ENCODE measurements around the gene TEX13D. TPM values are rescaled to one million over a fixed set of nuclear protein-coding genes. Genes with fewer than 3 reads are reported as not detected.

TEX13D gene
- polyA plus RNA-seq, 1 experiment, result not detected

- no peak for TF ChIP-seq CTCF (IDR thresholded peaks at IDR 0.05; ENCODE audit: low read depth, low read length)
- CTCF ChIA-PET, result no interaction called here
- Histone ChIP-seq H3K27ac (ENCODE audit: low read depth, low read length) (no peak overlapping the region), H3K9me3 (ENCODE audit: control insufficient read depth, insufficient read depth, low read length) (no peaks in the 10 kb centered on the region), H3K27me3 (ENCODE audit: control insufficient read depth, insufficient read depth, low read length) (no peaks in the 10 kb centered on the region), H3K4me3 (ENCODE audit: low read depth, low read length) (no peak overlapping the region)
- POLR2A ChIA-PET, result no interaction called here
- no peak for DNase-seq (ENCODE audit: low read depth, low spot score)
These were observed 15.7 kb downstream of the TEX13D start for GRCh38 chrX:124348182-124348581.

GRCh38 chrX:124348885-124349453, 16.5 kb downstream of the TEX13D start:
- Histone ChIP-seq H3K27ac (ENCODE audit: low read depth, low read length) (no peak overlapping the region), H3K9me3 (ENCODE audit: control insufficient read depth, insufficient read depth, low read length) (no peaks in the 10 kb centered on the region), H3K27me3 (ENCODE audit: control insufficient read depth, insufficient read depth, low read length) (no peaks in the 10 kb centered on the region), H3K4me3 (ENCODE audit: low read depth, low read length) (no peak overlapping the region)
- POLR2A ChIA-PET, result no interaction called here
- CTCF ChIA-PET, result no interaction called here
- TF ChIP-seq CTCF (IDR thresholded peaks at IDR 0.05; ENCODE audit: low read depth, low read length), result no peak
- no peak for DNase-seq (ENCODE audit: low read depth, low spot score)

- ChIA-PET CTCF (no interaction called here), POLR2A (no interaction called here)
- no peak for DNase-seq (ENCODE audit: low read depth, low spot score)
- H3K27ac ChIP-seq (ENCODE audit: low read depth, low read length), result no peak overlapping the region
- H3K4me3 ChIP-seq (ENCODE audit: low read depth, low read length), result no peak overlapping the region
- no peaks in the 10 kb centered on the region for H3K9me3 ChIP-seq (ENCODE audit: control insufficient read depth, insufficient read depth, low read length)
- no peaks in the 10 kb centered on the region for H3K27me3 ChIP-seq (ENCODE audit: control insufficient read depth, insufficient read depth, low read length)
- no peak for TF ChIP-seq CTCF (IDR thresholded peaks at IDR 0.05; ENCODE audit: low read depth, low read length)
These were observed 22.2 kb downstream of the TEX13D start for GRCh38 chrX:124354648-124355047.

GRCh38 chrX:124358800-124359383, 26.4 kb downstream of the TEX13D start:
- CTCF ChIA-PET, result no interaction called here
- no peaks in the 10 kb centered on the region for H3K9me3 ChIP-seq (ENCODE audit: control insufficient read depth, insufficient read depth, low read length)
- no peak for DNase-seq (ENCODE audit: low read depth, low spot score)
- no peak for TF ChIP-seq CTCF (IDR thresholded peaks at IDR 0.05; ENCODE audit: low read depth, low read length)
- H3K4me3 ChIP-seq (ENCODE audit: low read depth, low read length), result no peak overlapping the region
- no peak overlapping the region for H3K27ac ChIP-seq (ENCODE audit: low read depth, low read length)
- POLR2A ChIA-PET, result no interaction called here
- no peaks in the 10 kb centered on the region for H3K27me3 ChIP-seq (ENCODE audit: control insufficient read depth, insufficient read depth, low read length)

GRCh38 chrX:124362072-124362471, 29.6 kb downstream of the TEX13D start:
- TF ChIP-seq CTCF (IDR thresholded peaks at IDR 0.05; ENCODE audit: low read depth, low read length), result no peak
- H3K27ac ChIP-seq (ENCODE audit: low read depth, low read length), result no peak overlapping the region
- CTCF ChIA-PET, result no interaction called here
- no peaks in the 10 kb centered on the region for H3K9me3 ChIP-seq (ENCODE audit: control insufficient read depth, insufficient read depth, low read length)
- POLR2A ChIA-PET, result no interaction called here
- no peak for DNase-seq (ENCODE audit: low read depth, low spot score)
- H3K4me3 ChIP-seq (ENCODE audit: low read depth, low read length), result no peak overlapping the region
- H3K27me3 ChIP-seq (ENCODE audit: control insufficient read depth, insufficient read depth, low read length), result no peaks in the 10 kb centered on the region

Measured in AG04450 (cell line).